Motor neuron (in vitro differentiated cells): Measurements from ENCODE around the gene EML1. TPM values are rescaled to one million over a fixed set of nuclear protein-coding genes. Genes with fewer than 3 reads are reported as not detected.
"Not testable (repeated sequence)": the region's sequence is repeated elsewhere in the genome, so short reads cannot be mapped to it uniquely, and the experiment has no call there.

Experiments used
- ATAC-seq, 8 experiments: fragments of 200-7000 bp; cut with Tn5 transposase; replicated peaks in 6 of 8; 2 replicates each; pipeline ENCODE4 v1.8.0; 2021; ENCODE audit warnings: mild to moderate bottlenecking in 8 of 8, moderate library complexity in 8 of 8
- H3K27ac ChIP-seq, 2 donors: fragments of 250-450 bp; sonication (Bioruptor Pico); 2 replicates each; pipeline ENCODE4 v1.9.0; 2021; ENCODE audit warnings: antibody characterized with exemption in 2 of 2, mild to moderate bottlenecking in 2 of 2, moderate library complexity in 1 of 2
- H3K4me1 ChIP-seq, 2 donors: fragments of 250-450 bp; sonication (Bioruptor Pico); replicated peaks in 1 of 2; 2 replicates each; pipeline ENCODE4 v1.6.1; 2021; ENCODE audit warnings: antibody characterized with exemption in 2 of 2, mild to moderate bottlenecking in 2 of 2, moderate library complexity in 1 of 2
- H3K4me3 ChIP-seq, 5 donors: fragments of 250-450 bp; sonication (Bioruptor Pico); 2 replicates each; pipeline ENCODE4 v1.9.0; 2021; ENCODE audit warnings: antibody characterized with exemption in 5 of 5, mild to moderate bottlenecking in 5 of 5, moderate library complexity in 4 of 5
- WGBS, 10 experiments: fragments of 450-650 bp; shearing (Covaris generic); methylation state at CpG; one replicate each; pipeline ENCODE4 v1.0.0; 2022; 5-methylcytosine and 5-hydroxymethylcytosine counted together
- in situ Hi-C, 9 experiments: fragments of 400-800 bp; cut with MboI; loops; one replicate each; pipeline ENCODE4 v1.15.0; 2021; ENCODE audit warnings: low sequenced_read_pairs in 9 of 9, low pct_unique_long_range_greater_than_20kb in 2 of 9; ENCODE audit not compliant: unreplicated experiment in 9 of 9
- total RNA-seq, 8 experiments: library from RNA; unstranded; fragments of 300-600 nt; gene quantifications; 2 replicates each; pipeline versions ENCODE4 v1.2.3 to v1.2.4, GENCODE V29; 2022

The EML1 gene
- total RNA-seq, 8 experiments from 2014 or later: 15.1 to 86.6 (median 25.5) TPM

- WGBS, 10 experiments: 0 to 87% (median 25%) methylated on average over 1 to 8 of the region's 11 CpGs; no CpG with 5 or more reads in 2 of the 10 experiments
- no peak overlapping the region for H3K4me3 ChIP-seq
- peak overlapping the region; percentile 39 to 46 for H3K27ac ChIP-seq
- H3K4me1 ChIP-seq: peaks cover 33 to 46% of the 10 kb centered on the region in 2 donors
- in situ Hi-C loops: no loop called here
- peak; percentile 83 to 96 (median 94) for ATAC-seq
Observed at GRCh38 chr14:99758121-99758821, 34.9 kb upstream of the EML1 start.

- peak; percentile 15 to 60 (median 48) for ATAC-seq
- 20 to 60% (median 31%) methylated on average over 2 to 5 of the region's 7 CpGs; no CpG with 5 or more reads in 6 of the 10 experiments for WGBS, 10 experiments
- peaks cover 31 to 50% of the 10 kb centered on the region in 2 donors for H3K4me1 ChIP-seq
- H3K4me3 ChIP-seq: no peak overlapping the region
- peak overlapping the region in 1 of 2 donors; percentile 6 for H3K27ac ChIP-seq
- in situ Hi-C loops: no loop called here
Observed at GRCh38 chr14:99758872-99759545, 34.2 kb upstream of the EML1 start.

- no peak for ATAC-seq
- peak overlapping the region in 1 of 2 donors; percentile 6 for H3K27ac ChIP-seq
- in situ Hi-C loops: no loop called here
- no peak overlapping the region for H3K4me3 ChIP-seq
- WGBS, 10 experiments: 40 to 86% (median 78%) methylated on average over 1 to 4 of the region's 9 CpGs; no CpG with 5 or more reads in 6 of the 10 experiments
- H3K4me1 ChIP-seq: peaks cover 31 to 50% of the 10 kb centered on the region in 2 donors
Observed at GRCh38 chr14:99759546-99759925, 33.7 kb upstream of the EML1 start.

- ATAC-seq: no peak
- 57 to 100% (median 87%) methylated on average over 1 to 5 of the region's 5 CpGs; no CpG with 5 or more reads in 3 of the 10 experiments for WGBS, 10 experiments
- in situ Hi-C loops: no loop called here
- Histone ChIP-seq H3K4me1 (peaks cover 31 to 44% of the 10 kb centered on the region in 2 donors), H3K4me3 (no peak overlapping the region), H3K27ac (no peak overlapping the region)
Observed at GRCh38 chr14:99760817-99761216, 32.4 kb upstream of the EML1 start.

GRCh38 chr14:99762911-99763310, 30.3 kb upstream of the EML1 start:
- WGBS, 10 experiments: 40 to 100% (median 85%) methylated on average over 1 to 2 of the region's 4 CpGs; no CpG with 5 or more reads in 3 of the 10 experiments
- peaks cover 48 to 49% of the 10 kb centered on the region in 2 donors for H3K4me1 ChIP-seq
- in situ Hi-C loops, H3K4me3 ChIP-seq, ATAC-seq, H3K27ac ChIP-seq: not testable (repeated sequence)

- ATAC-seq: no peak
- Histone ChIP-seq H3K27ac (no peak overlapping the region), H3K4me3 (no peak overlapping the region), H3K4me1 (peaks cover 49% of the 10 kb centered on the region in 2 donors)
- in situ Hi-C loops: no loop called here
- 71 to 100% (median 86%) methylated on average over 1 to 11 of the region's 13 CpGs; no CpG with 5 or more reads in 3 of the 10 experiments for WGBS, 10 experiments
Observed at GRCh38 chr14:99763527-99764221, 29.5 kb upstream of the EML1 start.

GRCh38 chr14:99764222-99764706, 28.9 kb upstream of the EML1 start:
- WGBS, 10 experiments: 40 to 100% (median 88%) methylated on average over 2 to 9 of the region's 11 CpGs; no CpG with 5 or more reads in 3 of the 10 experiments
- in situ Hi-C loops: no loop called here

GRCh38 chr14:99768381-99768780, 24.8 kb upstream of the EML1 start:
- in situ Hi-C loops: no loop called here
- no peak overlapping the region for H3K4me3 ChIP-seq
- WGBS, 10 experiments: 67 to 100% (median 92%) methylated on average over 1 to 5 of the region's 6 CpGs; no CpG with 5 or more reads in 4 of the 10 experiments
- peaks cover 35 to 37% of the 10 kb centered on the region in 2 donors for H3K4me1 ChIP-seq
- peak; percentile 24 to 76 (median 52) for ATAC-seq
- peak overlapping the region in 1 of 2 donors; percentile 62 for H3K27ac ChIP-seq

More at GRCh38 chr14:99764222-99764706, 28.9 kb upstream of the EML1 start:
- no peak overlapping the region for H3K4me3 ChIP-seq
- H3K27ac ChIP-seq: peak overlapping the region in 1 of 2 donors; percentile 32
- ATAC-seq: no peak
- H3K4me1 ChIP-seq: peaks cover 44 to 45% of the 10 kb centered on the region in 2 donors

GRCh38 chr14:99769123-99769522, 24.1 kb upstream of the EML1 start:
- Histone ChIP-seq H3K4me1 (peaks cover 39 to 45% of the 10 kb centered on the region in 2 donors), H3K4me3 (no peak overlapping the region), H3K27ac (no peak overlapping the region)
- no peak for ATAC-seq
- WGBS, 10 experiments: 89 to 100% (median 100%) methylated on average over 1 to 5 of the region's 6 CpGs; no CpG with 5 or more reads in 3 of the 10 experiments
- in situ Hi-C loops: no loop called here

- Histone ChIP-seq H3K4me1 (peaks cover 46 to 51% of the 10 kb centered on the region in 2 donors), H3K27ac (no peak overlapping the region), H3K4me3 (no peak overlapping the region)
- 60 to 100% (median 82%) methylated on average over 1 to 3 of the region's 3 CpGs; no CpG with 5 or more reads in 4 of the 10 experiments for WGBS, 10 experiments
- no peak for ATAC-seq
- in situ Hi-C loops: no loop called here
Observed at GRCh38 chr14:99769799-99770198, 23.4 kb upstream of the EML1 start.

GRCh38 chr14:99772371-99773283, 20.6 kb upstream of the EML1 start:
- Histone ChIP-seq H3K4me1 (peaks cover 39 to 48% of the 10 kb centered on the region in 2 donors), H3K27ac (no peak overlapping the region), H3K4me3 (no peak overlapping the region)
- in situ Hi-C loops: no loop called here
- ATAC-seq: peak in 2 of 8 experiments; percentile 13 to 47
- 13 to 100% (median 80%) methylated on average over 1 to 7 of the region's 8 CpGs; no CpG with 5 or more reads in 1 of the 10 experiments for WGBS, 10 experiments
